ENCODE data around the gene FAM229A. TPM values are rescaled to one million over a fixed set of nuclear protein-coding genes. Genes with fewer than 3 reads are reported as not detected.
A peak's percentile ranks its signal among the peaks of the same experiment; 100 is the strongest.

The FAM229A gene
- total and polyA plus RNA-seq, 9 of the 15 experiments (the other 6 are each of a cell fraction or from before 2014, with no cell fraction given) = 0.04 to 21.6 (median 7.4) TPM

GRCh38 chr1:32400876-32401631, 38.8 kb upstream of the FAM229A start (continued):
- TF ChIP-seq, protein P1, sequence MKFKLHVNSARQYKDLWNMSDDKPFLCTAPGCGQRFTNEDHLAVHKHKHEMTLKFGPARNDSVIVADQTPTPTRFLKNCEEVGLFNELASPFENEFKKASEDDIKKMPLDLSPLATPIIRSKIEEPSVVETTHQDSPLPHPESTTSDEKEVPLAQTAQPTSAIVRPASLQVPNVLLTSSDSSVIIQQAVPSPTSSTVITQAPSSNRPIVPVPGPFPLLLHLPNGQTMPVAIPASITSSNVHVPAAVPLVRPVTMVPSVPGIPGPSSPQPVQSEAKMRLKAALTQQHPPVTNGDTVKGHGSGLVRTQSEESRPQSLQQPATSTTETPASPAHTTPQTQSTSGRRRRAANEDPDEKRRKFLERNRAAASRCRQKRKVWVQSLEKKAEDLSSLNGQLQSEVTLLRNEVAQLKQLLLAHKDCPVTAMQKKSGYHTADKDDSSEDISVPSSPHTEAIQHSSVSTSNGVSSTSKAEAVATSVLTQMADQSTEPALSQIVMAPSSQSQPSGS (CRISPR knock-in tag; IDR thresholded peaks at IDR 0.05) = no peak
- TF ChIP-seq EGR1 (conservative IDR thresholded peaks at IDR 0.05) = no peak
- TF ChIP-seq FOS (IDR thresholded peaks at IDR 0.05; ENCODE audit: extremely low read depth, insufficient read length) = no peak
- no peak for TF ChIP-seq BRD9 (IDR thresholded peaks at IDR 0.05; ENCODE audit: low read depth, partially characterized antibody)
- no peak for TF ChIP-seq HMG20A (CRISPR knock-in tag; conservative IDR thresholded peaks at IDR 0.05)
- TF ChIP-seq, protein P2, sequence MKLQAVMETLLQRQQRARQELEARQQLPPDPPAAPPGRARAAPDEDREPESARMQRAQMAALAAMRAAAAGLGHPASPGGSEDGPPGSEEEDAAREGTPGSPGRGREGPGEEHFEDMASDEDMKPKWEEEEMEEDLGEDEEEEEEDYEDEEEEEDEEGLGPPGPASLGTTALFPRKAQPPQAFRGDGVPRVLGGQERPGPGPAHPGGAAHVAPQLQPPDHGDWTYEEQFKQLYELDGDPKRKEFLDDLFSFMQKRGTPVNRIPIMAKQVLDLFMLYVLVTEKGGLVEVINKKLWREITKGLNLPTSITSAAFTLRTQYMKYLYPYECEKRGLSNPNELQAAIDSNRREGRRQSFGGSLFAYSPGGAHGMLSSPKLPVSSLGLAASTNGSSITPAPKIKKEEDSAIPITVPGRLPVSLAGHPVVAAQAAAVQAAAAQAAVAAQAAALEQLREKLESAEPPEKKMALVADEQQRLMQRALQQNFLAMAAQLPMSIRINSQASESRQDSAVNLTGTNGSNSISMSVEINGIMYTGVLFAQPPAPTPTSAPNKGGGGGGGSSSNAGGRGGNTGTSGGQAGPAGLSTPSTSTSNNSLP (IDR thresholded peaks at IDR 0.05; ENCODE audit: borderline replicate concordance, low read depth, low read length) = no peak
- TF ChIP-seq ZNF165 (CRISPR knock-in tag; IDR thresholded peaks at IDR 0.05; ENCODE audit: borderline replicate concordance) = no peak
- TF ChIP-seq KDM1A (IDR thresholded peaks at IDR 0.05) = no peak
- TF ChIP-seq KLF1 (tag; IDR thresholded peaks at IDR 0.05) = no peak
- TF ChIP-seq PHB (CRISPR knock-in tag; IDR thresholded peaks at IDR 0.05) = no peak
- no peak for TF ChIP-seq RHOXF2B (CRISPR knock-in tag; conservative IDR thresholded peaks at IDR 0.05)
- no peak for TF ChIP-seq NKRF (IDR thresholded peaks at IDR 0.05; ENCODE audit: borderline replicate concordance)
- TF ChIP-seq, protein P3, sequence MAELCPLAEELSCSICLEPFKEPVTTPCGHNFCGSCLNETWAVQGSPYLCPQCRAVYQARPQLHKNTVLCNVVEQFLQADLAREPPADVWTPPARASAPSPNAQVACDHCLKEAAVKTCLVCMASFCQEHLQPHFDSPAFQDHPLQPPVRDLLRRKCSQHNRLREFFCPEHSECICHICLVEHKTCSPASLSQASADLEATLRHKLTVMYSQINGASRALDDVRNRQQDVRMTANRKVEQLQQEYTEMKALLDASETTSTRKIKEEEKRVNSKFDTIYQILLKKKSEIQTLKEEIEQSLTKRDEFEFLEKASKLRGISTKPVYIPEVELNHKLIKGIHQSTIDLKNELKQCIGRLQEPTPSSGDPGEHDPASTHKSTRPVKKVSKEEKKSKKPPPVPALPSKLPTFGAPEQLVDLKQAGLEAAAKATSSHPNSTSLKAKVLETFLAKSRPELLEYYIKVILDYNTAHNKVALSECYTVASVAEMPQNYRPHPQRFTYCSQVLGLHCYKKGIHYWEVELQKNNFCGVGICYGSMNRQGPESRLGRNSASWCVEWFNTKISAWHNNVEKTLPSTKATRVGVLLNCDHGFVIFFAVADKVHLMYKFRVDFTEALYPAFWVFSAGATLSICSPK (IDR thresholded peaks at IDR 0.05; ENCODE audit: borderline replicate concordance) = no peak
- peak; percentile 30; the same call in 1 of the 2 replicates for TF ChIP-seq HCFC1 (IDR thresholded peaks at IDR 0.05; ENCODE audit: low read depth, low read length)
- no peak for TF ChIP-seq RBM17 (IDR thresholded peaks at IDR 0.05; ENCODE audit: borderline replicate concordance, low read depth, low read length)
- no peak for TF ChIP-seq ZNF121 (CRISPR knock-in tag; conservative IDR thresholded peaks at IDR 0.05)
- no peak for TF ChIP-seq ETV6 (IDR thresholded peaks at IDR 0.05; ENCODE audit: borderline replicate concordance in 1 of 2, low read depth in 2 of 2, low read length in 1 of 2)
- TF ChIP-seq ETV6 (CRISPR knock-in tag; IDR thresholded peaks at IDR 0.05; ENCODE audit: borderline replicate concordance) = no peak
- TF ChIP-seq DNMT1 (IDR thresholded peaks at IDR 0.05) = no peak
- TF ChIP-seq ZFP36 (IDR thresholded peaks at IDR 0.05; ENCODE audit: low read depth, low read length, partially characterized antibody) = no peak
- TF ChIP-seq TRIM24 (IDR thresholded peaks at IDR 0.05) = no peak
- TF ChIP-seq BRD4 (IDR thresholded peaks at IDR 0.05) = no peak
- no peak for TF ChIP-seq EHMT2 (IDR thresholded peaks at IDR 0.05)
- no peak for TF ChIP-seq TAF7 (tag; IDR thresholded peaks at IDR 0.05)
- TF ChIP-seq RFX7 (CRISPR knock-in tag; IDR thresholded peaks at IDR 0.05) = no peak

Measured in K562 (cell line).